HG03520 (cell line): Measurements from ENCODE around the gene ZNF543.

Experiments used
- ATAC-seq: cut with Tn5 transposase; IDR thresholded peaks from one replicate; pipeline ENCODE4 v1.9.1; 2021; ENCODE audit warnings: mild to moderate bottlenecking, moderate library complexity; ENCODE audit not compliant: unreplicated experiment

ZNF543 gene

GRCh38 chr19:57377498-57378146 is 57.4 kb downstream of the ZNF543 start:
- ATAC-seq: no peak
